22Rv1 (cell line): ENCODE results near the gene IRF2BPL.

ENCODE experiments used
- CTCF ChIP-seq: fragments of 450-650 bp; IDR thresholded peaks from 2 replicates; pipeline ENCODE4 v1.5.1; 2017; ENCODE audit warnings: mild to moderate bottlenecking
- ZFX ChIP-seq: fragments of 450-650 bp; IDR thresholded peaks from 2 replicates; pipeline ENCODE4 v1.6.1; 2017; ENCODE audit warnings: antibody characterized with exemption, borderline replicate concordance

- TF ChIP-seq CTCF (no peak), ZFX (no peak)
Measured at GRCh38 chr14:76975051-76975450, 53.5 kb downstream of the IRF2BPL start.
